ENCODE measurements around the gene ADH4.
"Not testable (repeated sequence)": the region's sequence is repeated elsewhere in the genome, so short reads cannot be mapped to it uniquely, and the experiment has no call there.

ADH4 gene

GRCh38 chr4:99117122-99117841 is 26.8 kb downstream of the ADH4 start:
- H3K4me1 Mint-ChIP-seq; H3K4me3 Mint-ChIP-seq; H3K9me3 Mint-ChIP-seq; ATAC-seq (replicated peaks); H3K36me3 Mint-ChIP-seq; H3K27ac Mint-ChIP-seq; H3K27me3 Mint-ChIP-seq; DNase-seq: not testable (repeated sequence)

- H3K4me1 Mint-ChIP-seq; H3K27ac Mint-ChIP-seq; H3K9me3 Mint-ChIP-seq; H3K36me3 Mint-ChIP-seq; H3K4me3 Mint-ChIP-seq; H3K27me3 Mint-ChIP-seq; DNase-seq; ATAC-seq (replicated peaks): not testable (repeated sequence)
Measured at GRCh38 chr4:99109286-99109685, 34.8 kb downstream of the ADH4 start.

- no peak overlapping the region for H3K27ac Mint-ChIP-seq
- ATAC-seq (replicated peaks) (no peak), DNase-seq (no peak)
- peaks cover 0 to 5% of the 10 kb centered on the region in 2 donors for H3K4me1 Mint-ChIP-seq
- no peaks in the 10 kb centered on the region for H3K27me3 Mint-ChIP-seq
- no peaks in the 10 kb centered on the region for H3K9me3 Mint-ChIP-seq
- H3K36me3 Mint-ChIP-seq = peaks cover 0 to 1% of the 10 kb centered on the region in 2 donors
- no peak overlapping the region for H3K4me3 Mint-ChIP-seq
Measured at GRCh38 chr4:99104153-99104552, 39.9 kb downstream of the ADH4 start.

- Mint-ChIP-seq H3K27me3 (no peaks in the 10 kb centered on the region), H3K36me3 (peaks cover 0 to 6% of the 10 kb centered on the region in 2 donors), H3K9me3 (no peaks in the 10 kb centered on the region), H3K4me3 (no peak overlapping the region), H3K4me1 (no peaks in the 10 kb centered on the region), H3K27ac (no peak overlapping the region)
- ATAC-seq (replicated peaks) = no peak
- DNase-seq = no peak
Measured at GRCh38 chr4:99103166-99103565, 40.9 kb downstream of the ADH4 start.

GRCh38 chr4:99102634-99103033 is 41.5 kb downstream of the ADH4 start:
- peaks cover 0 to 6% of the 10 kb centered on the region in 2 donors for H3K36me3 Mint-ChIP-seq
- no peak overlapping the region for H3K4me3 Mint-ChIP-seq
- no peaks in the 10 kb centered on the region for H3K9me3 Mint-ChIP-seq
- no peaks in the 10 kb centered on the region for H3K27me3 Mint-ChIP-seq
- ATAC-seq (replicated peaks) (no peak), DNase-seq (no peak)
- H3K4me1 Mint-ChIP-seq = no peaks in the 10 kb centered on the region
- no peak overlapping the region for H3K27ac Mint-ChIP-seq

GRCh38 chr4:99100876-99101275 is 43.2 kb downstream of the ADH4 start:
- DNase-seq (no peak), ATAC-seq (replicated peaks) (no peak)
- H3K27ac Mint-ChIP-seq = no peak overlapping the region
- H3K36me3 Mint-ChIP-seq = peaks cover 0 to 9% of the 10 kb centered on the region in 2 donors
- H3K27me3 Mint-ChIP-seq = no peaks in the 10 kb centered on the region
- no peak overlapping the region for H3K4me3 Mint-ChIP-seq
- no peaks in the 10 kb centered on the region for H3K9me3 Mint-ChIP-seq
- no peaks in the 10 kb centered on the region for H3K4me1 Mint-ChIP-seq

- ATAC-seq (replicated peaks); DNase-seq; H3K36me3 Mint-ChIP-seq; H3K9me3 Mint-ChIP-seq; H3K4me1 Mint-ChIP-seq; H3K27me3 Mint-ChIP-seq; H3K27ac Mint-ChIP-seq; H3K4me3 Mint-ChIP-seq: not testable (repeated sequence)
Measured at GRCh38 chr4:99099814-99100213, 44.3 kb downstream of the ADH4 start.

GRCh38 chr4:99099311-99099710 is 44.8 kb downstream of the ADH4 start:
- H3K4me3 Mint-ChIP-seq = no peak overlapping the region
- peaks cover 0 to 9% of the 10 kb centered on the region in 2 donors for H3K36me3 Mint-ChIP-seq
- H3K9me3 Mint-ChIP-seq = no peaks in the 10 kb centered on the region
- no peak overlapping the region for H3K27ac Mint-ChIP-seq
- H3K4me1 Mint-ChIP-seq = no peaks in the 10 kb centered on the region
- DNase-seq (no peak), ATAC-seq (replicated peaks) (no peak)
- no peaks in the 10 kb centered on the region for H3K27me3 Mint-ChIP-seq

DNA sequence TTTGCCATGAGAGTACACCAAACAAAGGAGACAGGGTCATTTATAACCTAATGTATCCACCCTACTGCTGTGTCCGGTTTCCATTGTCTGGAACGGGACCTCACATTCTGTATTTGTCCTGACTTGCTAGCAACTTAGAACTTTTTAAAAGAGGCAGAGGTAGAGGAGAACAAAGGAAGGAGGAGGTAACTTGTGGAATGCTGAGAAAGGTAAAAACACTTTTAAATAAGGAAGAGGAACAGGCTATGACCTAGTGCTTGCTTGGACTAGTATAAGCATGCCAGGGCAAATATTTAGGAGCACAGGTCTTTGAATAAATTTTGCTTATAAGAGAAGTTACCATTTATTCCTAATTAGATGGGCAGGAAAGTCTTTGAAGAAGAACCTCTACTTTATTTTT is 52.3 kb downstream of the ADH4 start:
- not testable (repeated sequence) for H3K27me3 Mint-ChIP-seq; ATAC-seq (replicated peaks); H3K4me3 Mint-ChIP-seq; DNase-seq; H3K36me3 Mint-ChIP-seq; H3K9me3 Mint-ChIP-seq; H3K27ac Mint-ChIP-seq
- H3K4me1 Mint-ChIP-seq = peaks cover 10 to 39% of the 10 kb centered on the region in 2 donors

DNA sequence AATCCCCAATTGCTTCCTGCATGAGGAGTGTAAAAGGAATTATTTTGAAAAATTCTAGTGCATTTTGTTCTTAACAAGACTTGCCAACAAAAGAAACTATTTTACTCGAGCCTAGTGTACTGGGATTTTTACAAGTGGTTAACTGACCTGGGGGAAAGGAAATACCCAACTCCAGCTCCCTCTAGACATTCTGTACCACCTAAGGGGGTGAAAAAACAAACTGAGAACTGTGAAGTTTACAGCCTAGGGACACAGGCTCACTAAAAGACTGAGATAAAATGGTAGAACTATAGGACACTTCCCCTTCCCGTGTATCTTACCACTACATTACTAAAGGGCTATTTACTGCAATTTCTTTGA is 52.9 kb downstream of the ADH4 start:
- H3K4me1 Mint-ChIP-seq = peaks cover 13 to 46% of the 10 kb centered on the region in 2 donors
- H3K27me3 Mint-ChIP-seq = no peaks in the 10 kb centered on the region
- peaks cover 4 to 5% of the 10 kb centered on the region in 2 donors for H3K36me3 Mint-ChIP-seq
- ATAC-seq (replicated peaks) (no peak), DNase-seq (no peak)
- no peak overlapping the region for H3K4me3 Mint-ChIP-seq
- H3K9me3 Mint-ChIP-seq = no peaks in the 10 kb centered on the region
- no peak overlapping the region for H3K27ac Mint-ChIP-seq

- no peak for ATAC-seq (replicated peaks)
- H3K27me3 Mint-ChIP-seq = no peaks in the 10 kb centered on the region
- no peak for DNase-seq
- peaks cover 14 to 49% of the 10 kb centered on the region in 2 donors for H3K4me1 Mint-ChIP-seq
- H3K36me3 Mint-ChIP-seq = peaks cover 4 to 5% of the 10 kb centered on the region in 2 donors
- no peaks in the 10 kb centered on the region for H3K9me3 Mint-ChIP-seq
- no peak overlapping the region for H3K27ac Mint-ChIP-seq
- H3K4me3 Mint-ChIP-seq = no peak overlapping the region
Measured at GRCh38 chr4:99090481-99091215, 53.4 kb downstream of the ADH4 start.

DNA sequence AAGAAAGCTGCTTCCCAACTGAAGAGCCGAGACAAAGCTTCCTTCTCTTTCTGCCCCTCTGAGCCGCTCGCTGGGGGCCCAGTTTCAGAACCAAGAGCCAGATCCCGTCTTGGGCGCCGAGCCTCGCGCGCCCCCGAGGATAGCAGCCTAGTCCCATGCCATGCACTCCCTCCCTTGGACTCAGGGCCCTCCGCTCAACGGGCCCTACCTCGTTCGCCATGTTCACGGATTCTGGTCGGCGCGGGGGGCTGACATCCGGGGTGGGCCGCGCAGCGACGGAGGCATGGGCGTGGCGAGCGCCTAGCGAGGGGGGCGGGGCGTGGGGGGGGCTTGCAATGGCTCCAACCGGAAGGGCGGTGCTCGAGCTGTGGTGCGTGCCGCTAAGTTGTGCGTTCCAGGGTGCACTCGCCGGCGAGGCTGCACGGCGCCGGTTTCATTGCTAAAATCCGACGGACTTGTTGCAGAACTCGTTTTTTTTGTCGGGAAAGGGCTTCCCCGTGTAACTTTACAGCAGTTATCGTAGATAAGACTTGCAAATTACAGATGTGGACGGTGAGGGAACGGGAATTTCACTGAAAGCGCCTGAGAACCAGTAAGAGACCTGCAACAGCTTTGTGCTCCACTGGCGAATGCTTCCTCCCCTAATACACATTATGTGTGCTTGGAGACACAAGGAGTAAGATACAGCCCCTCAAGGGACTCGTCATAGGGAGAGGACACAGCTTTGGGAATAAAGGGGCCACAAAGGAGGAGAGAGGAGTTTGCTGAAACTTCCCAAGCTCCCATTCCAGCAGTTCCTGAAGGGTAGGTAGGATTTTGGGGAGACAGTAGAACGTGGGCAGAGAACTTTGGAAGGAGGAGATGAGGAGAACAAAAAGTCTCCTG is 55.4 kb downstream of the ADH4 start, which contains the start of gene ADH5:
Gene ADH5, minus strand, starts transcription at position 308 of the 885 bp plus-strand sequence. Its CDS starts 88 bp downstream, at position 220.
- peak; percentile 98 for ATAC-seq (replicated peaks)
- Mint-ChIP-seq H3K36me3 (peaks cover 14 to 15% of the 10 kb centered on the region in 2 donors), H3K4me1 (peaks cover 14 to 52% of the 10 kb centered on the region in 2 donors), H3K9me3 (no peaks in the 10 kb centered on the region), H3K27ac (peak within 1 kb of the TSS; percentile 98), H3K4me3 (peak within 1 kb of the TSS; percentile 97 to 99), H3K27me3 (no peaks in the 10 kb centered on the region)
- DNase-seq = peak; percentile 78

GRCh38 chr4:99088023-99088449 is 56.1 kb downstream of the ADH4 start:
- Mint-ChIP-seq H3K4me1 (peaks cover 14 to 52% of the 10 kb centered on the region in 2 donors), H3K4me3 (peak overlapping the region; percentile 97 to 99), H3K36me3 (peaks cover 19 to 22% of the 10 kb centered on the region in 2 donors), H3K27me3 (no peaks in the 10 kb centered on the region), H3K27ac (peak overlapping the region; percentile 98), H3K9me3 (no peaks in the 10 kb centered on the region)
- peak; percentile 13 to 16 for ATAC-seq (replicated peaks)
- DNase-seq = no peak

DNA sequence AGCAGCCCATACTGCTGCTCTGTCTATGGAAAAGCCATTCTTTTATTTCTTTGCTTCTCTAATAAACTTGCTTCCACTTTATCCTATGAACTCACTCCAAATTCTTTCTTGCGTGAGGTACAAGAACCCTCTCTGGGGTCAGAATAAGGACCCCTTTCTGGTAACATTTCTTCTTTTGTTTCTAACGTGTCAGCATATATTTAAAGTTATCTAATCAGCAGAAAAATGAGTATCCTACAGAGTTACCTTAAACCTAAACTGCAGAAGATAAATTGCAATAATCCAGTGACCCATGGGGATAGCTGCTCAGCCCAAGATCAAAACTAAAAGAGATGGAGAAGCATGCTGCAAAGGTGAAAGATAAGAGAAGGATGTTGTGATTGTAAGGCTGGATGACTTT is 59.5 kb downstream of the ADH4 start:
- no peaks in the 10 kb centered on the region for H3K27me3 Mint-ChIP-seq
- H3K4me3 Mint-ChIP-seq = no peak overlapping the region
- no peaks in the 10 kb centered on the region for H3K9me3 Mint-ChIP-seq
- ATAC-seq (replicated peaks) = no peak
- peaks cover 24 to 38% of the 10 kb centered on the region in 2 donors for H3K36me3 Mint-ChIP-seq
- no peak for DNase-seq
- no peak overlapping the region for H3K27ac Mint-ChIP-seq
- peaks cover 7 to 33% of the 10 kb centered on the region in 2 donors for H3K4me1 Mint-ChIP-seq

Data from stimulated activated naive B cell treated with anti-CD40 and anti-IgM and Interleukin-4, amounts not matched to agents 10 μg/mL and 1 μg/mL and 100 μg/mL, for 72 hours (primary cell).